Omental fat pad (tissue), 4 donors: ENCODE measurements around the gene LRRFIP1. TPM values are rescaled to one million over a fixed set of nuclear protein-coding genes. Genes with fewer than 3 reads are reported as not detected.
"Not testable (repeated sequence)": the region's sequence is repeated elsewhere in the genome, so short reads cannot be mapped to it uniquely, and the experiment has no call there.

Experiments
- ATAC-seq: fragments of 150-250 bp; one replicate; pipeline ENCODE4 v1.9.1; 2016; ENCODE audit warnings: mild to moderate bottlenecking, moderate library complexity; ENCODE audit not compliant: low FRiP score
- DNase-seq: peaks from one replicate; pipeline ENCODE4 v3.0.0-alpha.2; 2019; ENCODE audit warnings: low spot score
- CTCF ChIP-seq, 3 donors: fragments of 450-650 bp; IDR thresholded peaks; one replicate each; pipeline ENCODE4 v1.5.1; 2016 to 2017; ENCODE audit warnings: antibody characterized with exemption in 3 of 3, mild to moderate bottlenecking in 3 of 3, moderate library complexity in 2 of 3
- total RNA-seq, 4 donors: library from RNA; depleted of rRNA; stranded (reverse); fragments of >200 nt; gene quantifications; one replicate each; pipeline ENCODE4 v1.1.0, GENCODE V29; 2016

LRRFIP1 gene
- total RNA-seq, 4 donors from 2014 or later: 90.0 to 257 (median 113) TPM

GRCh38 chr2:237745250-237745613, 117.8 kb downstream of the LRRFIP1 start:
- no peak for TF ChIP-seq CTCF (IDR thresholded peaks at IDR 0.05)
- ATAC-seq: no peak
- no peak for DNase-seq

- ATAC-seq: no peak
- TF ChIP-seq CTCF (IDR thresholded peaks at IDR 0.05): no peak
- no peak for DNase-seq
These were observed 119.1 kb downstream of the LRRFIP1 start for GRCh38 chr2:237746302-237747080.

GRCh38 chr2:237747189-237747588, 119.8 kb downstream of the LRRFIP1 start:
- ATAC-seq: no peak
- no peak for DNase-seq
- no peak for TF ChIP-seq CTCF (IDR thresholded peaks at IDR 0.05)

- ATAC-seq (no peak), DNase-seq (no peak)
- no peak for TF ChIP-seq CTCF (IDR thresholded peaks at IDR 0.05)
These were observed 121.6 kb downstream of the LRRFIP1 start for GRCh38 chr2:237749002-237749401.

- no peak for TF ChIP-seq CTCF (IDR thresholded peaks at IDR 0.05)
- ATAC-seq: no peak
- no peak for DNase-seq
These were observed 122.6 kb downstream of the LRRFIP1 start for GRCh38 chr2:237749961-237750360.

GRCh38 chr2:237750441-237750840, 123.1 kb downstream of the LRRFIP1 start:
- DNase-seq, ATAC-seq: not testable (repeated sequence)

- ATAC-seq: no peak
- no peak for DNase-seq
- no peak for TF ChIP-seq CTCF (IDR thresholded peaks at IDR 0.05)
These were observed 125.4 kb downstream of the LRRFIP1 start for GRCh38 chr2:237752761-237753165.
